RPMI8226 (cell line): Measurements from ENCODE around the gene SH3PXD2A.
A peak's percentile ranks its signal among the peaks of the same experiment; 100 is the strongest.

Experiments
- DNase-seq: peaks from one replicate; pipeline ENCODE4 v3.0.0-alpha.2; 2015

The SH3PXD2A gene

DNA sequence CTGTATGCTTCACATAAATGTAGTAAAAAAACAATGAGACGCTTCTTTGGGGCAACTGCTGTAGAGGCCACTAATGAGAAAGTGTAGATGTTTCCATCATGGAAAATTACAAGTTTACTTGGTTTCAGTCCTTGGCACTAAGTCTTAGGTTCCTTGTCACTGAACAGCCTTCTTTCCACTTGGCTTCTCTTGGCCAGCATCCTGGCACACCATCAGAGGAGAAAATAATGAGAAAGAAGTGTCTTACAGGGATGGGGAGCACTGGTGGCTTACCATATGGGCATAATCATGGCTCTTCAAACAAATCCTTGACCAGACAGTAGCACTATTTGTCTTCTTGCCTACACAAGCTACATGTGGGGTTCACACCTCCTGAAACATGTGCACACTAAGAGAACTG is 22.5 kb upstream of the SH3PXD2A start:
- no peak for DNase-seq

DNA sequence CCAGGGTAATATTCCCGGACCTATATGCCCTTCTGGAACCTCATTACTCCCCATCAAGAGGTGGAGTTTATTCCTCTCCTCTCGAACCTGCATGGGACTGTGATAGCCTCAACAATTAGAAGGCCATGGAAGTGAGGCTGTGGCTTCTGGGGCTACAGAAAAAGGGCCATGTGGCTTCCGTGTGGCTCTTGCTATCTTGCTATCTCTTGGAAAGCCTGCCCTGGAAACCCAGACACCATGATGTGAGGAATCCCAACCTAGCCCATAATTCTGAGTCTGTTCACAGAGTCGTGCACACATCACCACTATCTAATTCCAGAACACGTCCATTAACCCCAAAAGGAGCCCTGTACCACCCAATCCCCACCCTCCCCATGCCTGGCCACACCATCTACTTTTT is 20.8 kb upstream of the SH3PXD2A start:
- no peak for DNase-seq

GRCh38 chr10:103874730-103875129 is 19.4 kb upstream of the SH3PXD2A start:
- no peak for DNase-seq

- no peak for DNase-seq
Observed at GRCh38 chr10:103872137-103872931, 17.0 kb upstream of the SH3PXD2A start.

GRCh38 chr10:103871006-103871405 is 15.6 kb upstream of the SH3PXD2A start:
- no peak for DNase-seq

DNA sequence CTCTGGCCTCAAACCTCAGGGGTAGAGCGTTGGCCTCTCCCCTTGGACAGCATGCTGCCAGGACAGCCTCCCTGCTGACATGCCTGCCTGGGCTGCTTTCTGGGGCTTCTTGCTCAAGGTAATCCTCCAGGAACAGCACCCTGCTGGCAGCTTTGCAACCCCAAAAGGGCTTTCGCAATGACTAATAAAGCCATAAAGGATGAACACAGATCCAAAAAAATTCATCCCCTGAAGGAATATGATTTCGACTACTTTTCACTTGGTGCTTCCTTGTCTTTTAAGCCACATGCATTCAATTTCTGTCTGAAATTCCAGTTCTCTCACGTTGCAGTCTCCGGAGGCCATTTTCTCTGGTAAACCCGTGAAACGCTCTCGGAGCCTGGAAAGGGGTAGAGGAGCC is 15.1 kb upstream of the SH3PXD2A start:
- no peak for DNase-seq

DNA sequence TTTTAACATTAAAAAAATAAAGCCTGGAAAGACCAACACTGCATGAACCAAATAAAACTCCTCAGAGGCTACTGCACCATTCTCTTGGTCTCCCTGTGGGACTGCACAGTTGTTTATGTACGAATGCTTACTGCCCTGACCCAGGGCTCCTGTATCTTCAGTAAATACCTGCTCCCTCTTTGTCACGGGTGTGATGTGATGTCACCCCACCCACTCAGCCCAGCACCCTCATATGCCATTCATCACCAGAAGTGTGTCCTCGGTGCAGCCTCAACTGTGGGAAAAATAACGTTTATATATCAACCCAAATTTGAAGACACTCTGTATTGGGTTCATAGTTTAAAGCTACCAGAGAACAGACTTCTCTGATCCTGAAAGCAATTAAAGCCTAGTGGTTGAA is 14.0 kb upstream of the SH3PXD2A start:
- no peak for DNase-seq

DNA sequence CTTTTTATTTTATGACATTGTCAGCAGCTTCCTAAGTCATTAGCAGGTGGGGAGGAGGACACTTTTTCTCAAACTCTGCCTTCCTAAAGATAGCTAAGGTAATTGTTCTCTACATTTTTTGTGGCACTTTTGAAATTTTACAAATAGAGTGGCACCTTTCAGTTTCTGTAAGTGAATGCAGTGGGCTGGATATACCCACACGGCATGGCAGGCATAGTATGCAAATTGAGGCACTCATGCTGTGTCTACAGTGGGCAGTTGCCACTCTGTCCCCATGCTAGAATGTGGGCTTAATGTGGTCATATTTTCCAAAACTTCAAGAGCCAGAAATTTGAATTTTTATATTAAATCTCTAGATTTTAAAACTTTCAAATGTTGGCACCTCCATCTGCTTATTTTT is 12.8 kb upstream of the SH3PXD2A start:
- no peak for DNase-seq

DNA sequence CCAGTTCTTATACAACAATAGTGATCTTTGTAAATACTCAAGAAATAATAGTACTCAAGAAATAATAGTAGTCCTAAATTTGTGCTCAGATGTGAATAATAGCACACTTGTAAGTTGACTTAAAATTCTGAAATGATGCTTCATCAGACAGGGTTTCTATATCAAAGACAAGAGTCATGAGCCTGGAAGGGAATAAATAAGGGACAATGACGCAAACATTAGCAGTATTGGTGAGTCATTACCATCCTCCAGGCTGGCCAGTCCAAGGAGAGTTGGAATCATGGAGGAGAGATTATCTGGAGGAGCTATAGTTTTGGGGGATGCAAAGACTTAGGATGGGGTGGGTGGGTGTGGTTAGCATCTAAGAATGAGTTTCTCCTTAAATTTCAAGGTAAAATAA is 6.1 kb upstream of the SH3PXD2A start:
- DNase-seq = no peak

- peak; percentile 59 for DNase-seq
Observed at GRCh38 chr10:103859161-103860086, 4.0 kb upstream of the SH3PXD2A start.

- DNase-seq = no peak
Observed at GRCh38 chr10:103858360-103858759, 3.0 kb upstream of the SH3PXD2A start.

- no peak for DNase-seq
Observed at GRCh38 chr10:103856797-103857170, 1.4 kb upstream of the SH3PXD2A start.

- no peak for DNase-seq
Observed at GRCh38 chr10:103855852-103856796, 748 bp upstream of the SH3PXD2A start.

- no peak for DNase-seq
Observed at GRCh38 chr10:103854686-103855391, 537 bp downstream of the SH3PXD2A start.

GRCh38 chr10:103854265-103854685 is 1.1 kb downstream of the SH3PXD2A start:
- no peak for DNase-seq

GRCh38 chr10:103853428-103854264 is 1.7 kb downstream of the SH3PXD2A start:
- no peak for DNase-seq

DNA sequence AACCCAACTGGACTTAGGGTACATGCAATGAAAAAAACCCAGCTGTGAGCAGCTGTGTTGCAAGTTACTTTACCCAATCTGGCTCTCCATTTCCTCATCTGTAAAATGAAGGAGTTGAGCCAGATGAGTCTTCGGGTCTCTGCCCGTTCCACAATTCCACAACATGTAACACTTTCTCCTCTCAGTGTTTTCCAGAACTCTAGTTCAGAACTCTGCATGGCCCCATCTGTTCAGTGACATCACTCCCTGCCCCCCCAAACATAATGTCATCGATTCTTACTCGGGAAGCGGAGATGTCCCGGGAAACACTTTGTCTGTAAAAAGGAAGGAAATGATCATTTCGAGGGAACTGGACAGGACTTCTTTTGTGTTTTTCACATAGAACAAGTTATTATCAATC is 2.5 kb downstream of the SH3PXD2A start:
- DNase-seq = no peak

DNA sequence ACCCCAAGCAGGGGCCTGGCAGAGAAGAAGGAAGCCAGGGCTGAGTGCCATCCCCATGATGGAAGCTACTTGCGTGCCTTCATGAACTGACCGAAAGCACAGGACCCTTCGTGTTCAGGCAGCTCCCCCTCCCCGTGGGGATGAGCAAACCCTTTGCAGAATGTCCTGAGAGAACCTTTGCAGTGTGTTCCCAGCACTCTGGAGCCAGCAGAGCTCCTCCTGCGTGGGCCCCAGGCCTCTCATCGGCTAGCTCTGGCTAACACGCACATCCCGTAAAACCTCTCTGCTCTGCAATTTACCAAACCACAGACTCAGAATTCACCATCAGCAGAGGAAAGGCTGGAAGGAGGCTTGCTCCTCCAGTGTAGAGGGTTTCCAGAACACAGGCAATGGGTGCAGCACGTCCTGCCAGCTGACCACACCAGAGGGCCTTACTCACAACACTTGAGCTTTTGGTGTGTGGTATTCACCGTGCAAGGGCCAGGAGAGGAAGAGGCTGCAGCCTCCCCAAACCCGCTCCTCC is 3.1 kb downstream of the SH3PXD2A start:
- no peak for DNase-seq

GRCh38 chr10:103851261-103851660 is 4.1 kb downstream of the SH3PXD2A start:
- no peak for DNase-seq

DNA sequence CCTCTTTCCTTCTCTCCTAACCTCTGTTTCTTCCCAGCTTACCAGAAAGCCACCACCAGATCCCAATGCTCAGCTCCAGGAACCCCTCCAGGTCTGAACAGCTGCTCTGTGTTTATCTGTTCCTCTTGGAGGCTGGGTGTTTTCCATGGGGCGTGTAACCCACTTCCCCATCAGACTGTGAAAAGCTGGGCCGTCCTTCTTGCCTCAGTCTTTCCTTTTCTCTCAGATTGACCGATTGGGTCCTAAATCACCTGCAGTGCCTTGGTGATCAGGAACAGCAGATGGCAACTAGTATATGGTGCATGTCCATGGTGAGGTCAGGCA is 4.8 kb downstream of the SH3PXD2A start:
- DNase-seq = no peak

GRCh38 chr10:103849880-103850571 is 5.3 kb downstream of the SH3PXD2A start:
- DNase-seq = no peak
